T-helper 1 cell treated with Interleukin-12 subunit alpha and Interleukin-12 subunit beta and Interleukin-4 antibody, amounts not matched to agents 30 μg/mL and 1 μg/mL, for 36 hours (primary cell): Measurements from ENCODE around the gene MAPK12.

Source experiments
- H3K27ac Mint-ChIP-seq: one replicate; pipeline ENCODE4 v1.8.0; 2021; ENCODE audit warnings: mild to moderate bottlenecking, mixed read lengths
- H3K27me3 Mint-ChIP-seq: one replicate; pipeline ENCODE4 v1.8.0; 2021; ENCODE audit warnings: low read depth, mixed read lengths
- H3K36me3 Mint-ChIP-seq: one replicate; pipeline ENCODE4 v1.8.0; 2021; ENCODE audit warnings: low read depth, mixed read lengths
- H3K4me1 Mint-ChIP-seq: one replicate; pipeline ENCODE4 v1.8.0; 2021; ENCODE audit warnings: low read depth, mixed read lengths
- H3K4me3 Mint-ChIP-seq: one replicate; pipeline ENCODE4 v1.8.0; 2021; ENCODE audit warnings: mild to moderate bottlenecking, moderate library complexity, mixed read lengths
- H3K9me3 Mint-ChIP-seq: one replicate; pipeline ENCODE4 v1.8.0; 2021; ENCODE audit warnings: mixed read lengths

The MAPK12 gene

GRCh38 chr22:50258361-50259292 is 2.9 kb downstream of the MAPK12 start:
- Mint-ChIP-seq H3K27me3 (peaks cover 10% of the 10 kb centered on the region), H3K4me1 (peaks cover 4% of the 10 kb centered on the region), H3K27ac (no peak overlapping the region), H3K4me3 (no peak overlapping the region), H3K9me3 (no peaks in the 10 kb centered on the region), H3K36me3 (no peaks in the 10 kb centered on the region)

GRCh38 chr22:50257451-50258360 is 3.8 kb downstream of the MAPK12 start:
- Mint-ChIP-seq H3K36me3 (no peaks in the 10 kb centered on the region), H3K4me1 (peaks cover 4% of the 10 kb centered on the region), H3K9me3 (no peaks in the 10 kb centered on the region), H3K4me3 (no peak overlapping the region), H3K27ac (no peak overlapping the region), H3K27me3 (peaks cover 10% of the 10 kb centered on the region)

GRCh38 chr22:50257041-50257440 is 4.4 kb downstream of the MAPK12 start:
- Mint-ChIP-seq H3K36me3 (no peaks in the 10 kb centered on the region), H3K27ac (no peak overlapping the region), H3K9me3 (no peaks in the 10 kb centered on the region), H3K4me1 (peaks cover under 1% of the 10 kb centered on the region), H3K27me3 (peaks cover 5% of the 10 kb centered on the region), H3K4me3 (no peak overlapping the region)

DNA sequence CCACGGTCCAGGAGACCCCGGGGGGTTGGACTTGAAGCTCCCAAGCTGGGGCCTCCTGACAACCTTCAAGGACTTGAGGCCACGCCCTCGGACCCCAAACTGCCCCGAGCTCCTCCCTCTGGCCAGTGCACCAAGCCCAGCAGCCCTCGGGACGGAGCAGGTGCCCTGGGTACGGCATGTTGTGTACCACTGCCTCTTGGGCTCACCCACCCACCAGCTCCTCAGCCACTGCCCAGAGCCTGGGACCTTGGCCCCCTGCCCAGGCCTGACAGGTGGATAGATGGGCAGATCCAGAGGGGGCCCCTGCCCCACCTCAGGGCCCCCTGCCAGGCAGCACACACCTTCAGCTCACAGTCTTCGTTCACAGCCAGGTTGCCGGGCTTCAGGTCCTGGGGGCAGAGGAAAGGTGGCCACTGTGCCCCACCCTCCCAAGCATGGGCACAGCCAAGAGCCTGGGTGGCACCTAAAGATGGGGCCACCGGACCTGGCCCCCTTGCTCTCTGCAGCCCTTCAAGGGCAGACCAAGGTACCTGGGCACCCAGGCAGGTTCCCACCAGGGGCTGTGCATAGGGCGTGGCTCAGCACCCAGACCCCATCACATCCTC is 5.1 kb downstream of the MAPK12 start:
- H3K36me3 Mint-ChIP-seq, result no peaks in the 10 kb centered on the region
- H3K4me1 Mint-ChIP-seq, result no peaks in the 10 kb centered on the region
- H3K27ac Mint-ChIP-seq, result no peak overlapping the region
- no peak overlapping the region for H3K4me3 Mint-ChIP-seq
- H3K27me3 Mint-ChIP-seq, result peaks cover 3% of the 10 kb centered on the region
- H3K9me3 Mint-ChIP-seq, result no peaks in the 10 kb centered on the region

GRCh38 chr22:50255607-50256006 is 5.9 kb downstream of the MAPK12 start:
- no peak overlapping the region for H3K4me3 Mint-ChIP-seq
- peaks cover 1% of the 10 kb centered on the region for H3K36me3 Mint-ChIP-seq
- H3K27ac Mint-ChIP-seq, result no peak overlapping the region
- H3K27me3 Mint-ChIP-seq, result peaks cover 3% of the 10 kb centered on the region
- H3K9me3 Mint-ChIP-seq, result no peaks in the 10 kb centered on the region
- peaks cover 1% of the 10 kb centered on the region for H3K4me1 Mint-ChIP-seq

DNA sequence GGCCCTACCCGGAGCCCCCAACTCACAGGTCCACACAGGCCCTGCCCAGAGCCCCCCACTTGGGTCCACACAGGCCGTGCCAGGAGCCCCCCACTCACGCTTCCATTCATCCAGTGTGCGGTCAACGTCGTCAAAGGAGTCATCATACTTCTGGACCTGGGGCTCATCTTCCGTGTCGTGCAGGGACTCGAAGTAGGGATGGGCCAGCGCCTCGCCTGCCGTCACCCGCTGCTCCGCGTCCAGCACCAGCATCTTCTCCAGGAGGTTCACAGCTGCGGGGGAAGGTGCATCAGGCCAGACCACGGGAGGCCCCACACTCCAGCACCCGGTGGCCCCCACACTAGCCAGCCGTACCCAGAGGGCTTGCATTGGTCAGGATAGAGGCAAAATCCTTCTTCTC is 6.4 kb downstream of the MAPK12 start:
- Mint-ChIP-seq H3K27ac (no peak overlapping the region), H3K36me3 (peaks cover 1% of the 10 kb centered on the region), H3K4me1 (peaks cover 5% of the 10 kb centered on the region), H3K9me3 (no peaks in the 10 kb centered on the region), H3K4me3 (no peak overlapping the region), H3K27me3 (peaks cover 3% of the 10 kb centered on the region)

GRCh38 chr22:50253941-50254340 is 7.5 kb downstream of the MAPK12 start:
- peaks cover 1% of the 10 kb centered on the region for H3K36me3 Mint-ChIP-seq
- no peak overlapping the region for H3K4me3 Mint-ChIP-seq
- peaks cover 5% of the 10 kb centered on the region for H3K4me1 Mint-ChIP-seq
- H3K27me3 Mint-ChIP-seq, result peaks cover 1% of the 10 kb centered on the region
- H3K27ac Mint-ChIP-seq, result no peak overlapping the region
- H3K9me3 Mint-ChIP-seq, result no peaks in the 10 kb centered on the region

- Mint-ChIP-seq H3K4me3 (no peak overlapping the region), H3K36me3 (peaks cover 1% of the 10 kb centered on the region), H3K9me3 (no peaks in the 10 kb centered on the region), H3K4me1 (peaks cover 5% of the 10 kb centered on the region), H3K27me3 (no peaks in the 10 kb centered on the region), H3K27ac (no peak overlapping the region)
Measured at GRCh38 chr22:50253046-50253915, 8.2 kb downstream of the MAPK12 start.

- H3K4me1 Mint-ChIP-seq, result peaks cover 8% of the 10 kb centered on the region
- H3K4me3 Mint-ChIP-seq, result no peak overlapping the region
- no peaks in the 10 kb centered on the region for H3K27me3 Mint-ChIP-seq
- no peaks in the 10 kb centered on the region for H3K9me3 Mint-ChIP-seq
- H3K27ac Mint-ChIP-seq, result no peak overlapping the region
- peaks cover 6% of the 10 kb centered on the region for H3K36me3 Mint-ChIP-seq
Measured at GRCh38 chr22:50252082-50253045, 9.1 kb downstream of the MAPK12 start.

DNA sequence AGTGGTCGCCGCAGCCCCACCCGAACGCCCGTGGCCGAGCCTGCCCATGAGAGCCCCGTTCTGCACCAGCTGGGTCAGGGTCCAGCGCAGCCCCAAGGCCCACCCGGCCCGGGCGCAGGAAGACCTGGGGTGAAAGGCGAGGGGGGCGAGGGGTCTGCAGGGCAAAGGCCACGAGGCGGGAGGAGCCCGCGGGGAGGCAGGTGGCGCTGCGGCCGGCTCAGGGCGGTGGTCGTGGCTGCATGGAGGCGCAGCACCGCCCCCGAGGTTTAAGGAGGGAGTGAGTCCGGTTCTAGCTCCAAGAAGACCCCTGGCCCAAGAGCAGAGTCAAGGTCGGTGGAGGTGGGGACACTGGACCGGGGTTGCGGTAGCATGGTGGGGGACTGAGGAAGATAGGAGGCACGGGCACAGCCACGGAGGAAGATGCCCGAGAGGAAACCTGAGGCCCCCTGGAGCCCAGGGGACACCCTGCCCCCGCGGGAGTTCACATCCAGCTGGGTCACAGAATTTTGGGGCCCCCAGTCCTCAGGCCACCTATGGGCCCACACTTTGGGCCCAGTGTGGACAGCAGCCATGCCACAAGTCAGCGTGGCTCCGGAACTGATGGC is 9.9 kb downstream of the MAPK12 start:
- Mint-ChIP-seq H3K27me3 (no peaks in the 10 kb centered on the region), H3K4me1 (peaks cover 8% of the 10 kb centered on the region), H3K27ac (no peak overlapping the region)

GRCh38 chr22:50250555-50251476 is 10.7 kb downstream of the MAPK12 start, which contains the start of gene HDAC10:
HDAC10 (minus strand) TSS chr22:50251265; CDS start chr22:50251032, 233 bp downstream.
- peaks cover 8% of the 10 kb centered on the region for H3K36me3 Mint-ChIP-seq
- no peaks in the 10 kb centered on the region for H3K27me3 Mint-ChIP-seq
- H3K27ac Mint-ChIP-seq, result peak within 1 kb of the TSS; percentile 76
- H3K4me1 Mint-ChIP-seq, result peaks cover 8% of the 10 kb centered on the region
- H3K4me3 Mint-ChIP-seq, result peak within 1 kb of the TSS; percentile 84
- no peaks in the 10 kb centered on the region for H3K9me3 Mint-ChIP-seq

More for the DNA sequence above, 9.9 kb downstream of the MAPK12 start:
- Mint-ChIP-seq H3K4me3 (no peak overlapping the region), H3K36me3 (peaks cover 8% of the 10 kb centered on the region), H3K9me3 (no peaks in the 10 kb centered on the region)

DNA sequence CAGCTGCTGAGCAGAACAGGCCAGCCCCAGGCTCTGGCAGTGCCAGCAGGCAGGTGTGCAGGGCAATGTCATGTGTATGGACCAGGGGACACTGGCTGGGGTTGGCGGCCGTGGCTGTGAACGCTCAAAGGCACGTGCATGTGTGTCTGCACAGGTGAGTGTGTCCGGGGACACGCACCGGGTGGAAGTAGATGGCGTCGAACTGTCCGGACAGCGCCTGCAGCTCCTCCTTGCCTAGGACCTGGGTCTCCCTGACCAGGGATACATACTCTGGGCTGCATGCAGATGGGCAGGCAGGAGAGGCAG is 11.3 kb downstream of the MAPK12 start:
- Mint-ChIP-seq H3K36me3 (peaks cover 8% of the 10 kb centered on the region), H3K27ac (peak overlapping the region; percentile 31), H3K9me3 (no peaks in the 10 kb centered on the region), H3K4me1 (peaks cover 8% of the 10 kb centered on the region), H3K4me3 (peak overlapping the region; percentile 84), H3K27me3 (no peaks in the 10 kb centered on the region)
